ENCODE measurements around the gene MTIF3. TPM values are rescaled to one million over a fixed set of nuclear protein-coding genes. Genes with fewer than 3 reads are reported as not detected.

Gene MTIF3
- total and polyA plus RNA-seq, 4 donors, result 26.9 to 64.7 (median 46.6) TPM

- H3K4me1 ChIP-seq (ENCODE audit: control insufficient read depth in 5 of 5, insufficient read depth in 5 of 5, low read length in 5 of 5), result peaks cover 0 to 2% (median 0%) of the 10 kb centered on the region in 5 donors
- no peaks in the 10 kb centered on the region for H3K9me3 ChIP-seq (ENCODE audit: control insufficient read depth in 4 of 4, insufficient read depth in 3 of 4, low read length in 3 of 4)
- no peak for ATAC-seq (ENCODE audit: insufficient read depth, low FRiP score)
- H3K27ac ChIP-seq (ENCODE audit: low read depth in 1 of 2, low read length in 1 of 2), result no peak overlapping the region
- TF ChIP-seq CTCF (IDR thresholded peaks at IDR 0.05; ENCODE audit: control extremely low read depth, extremely low read depth), result no peak
- no peak overlapping the region for H3K9ac ChIP-seq (ENCODE audit: insufficient read depth in 1 of 2, low read length in 2 of 2)
- 80 to 84% methylated on average over 4 of the region's 4 CpGs for WGBS, 2 donors
- DNase-seq, result no peak
- no peaks in the 10 kb centered on the region for H3K36me3 ChIP-seq (ENCODE audit: control insufficient read depth in 4 of 4, insufficient read depth in 4 of 4, low read length in 4 of 4)
- H3K27me3 ChIP-seq (ENCODE audit: control insufficient read depth in 3 of 3, insufficient read depth in 3 of 3, low read length in 2 of 3), result no peaks in the 10 kb centered on the region
- no peak overlapping the region for H3K4me3 ChIP-seq
Observed at GRCh38 chr13:27496006-27496405, 45.6 kb upstream of the MTIF3 start.

GRCh38 chr13:27495551-27495950 is 45.2 kb upstream of the MTIF3 start:
- no peak overlapping the region for H3K4me3 ChIP-seq
- H3K36me3 ChIP-seq (ENCODE audit: control insufficient read depth in 4 of 4, insufficient read depth in 4 of 4, low read length in 4 of 4), result no peaks in the 10 kb centered on the region
- ATAC-seq (ENCODE audit: insufficient read depth, low FRiP score) (no peak), DNase-seq (no peak)
- 66 to 77% methylated on average over 3 of the region's 3 CpGs for WGBS, 2 donors
- H3K27me3 ChIP-seq (ENCODE audit: control insufficient read depth in 3 of 3, insufficient read depth in 3 of 3, low read length in 2 of 3), result no peaks in the 10 kb centered on the region
- TF ChIP-seq CTCF (IDR thresholded peaks at IDR 0.05; ENCODE audit: control extremely low read depth, extremely low read depth), result no peak
- H3K9ac ChIP-seq (ENCODE audit: insufficient read depth in 1 of 2, low read length in 2 of 2), result no peak overlapping the region
- H3K9me3 ChIP-seq (ENCODE audit: control insufficient read depth in 4 of 4, insufficient read depth in 3 of 4, low read length in 3 of 4), result no peaks in the 10 kb centered on the region
- no peak overlapping the region for H3K27ac ChIP-seq (ENCODE audit: low read depth in 1 of 2, low read length in 1 of 2)
- peaks cover 0 to 2% (median 0%) of the 10 kb centered on the region in 5 donors for H3K4me1 ChIP-seq (ENCODE audit: control insufficient read depth in 5 of 5, insufficient read depth in 5 of 5, low read length in 5 of 5)

- Histone ChIP-seq H3K9ac (ENCODE audit: insufficient read depth in 1 of 2, low read length in 2 of 2) (no peak overlapping the region), H3K27ac (ENCODE audit: low read depth in 1 of 2, low read length in 1 of 2) (no peak overlapping the region), H3K9me3 (ENCODE audit: control insufficient read depth in 4 of 4, insufficient read depth in 3 of 4, low read length in 3 of 4) (no peaks in the 10 kb centered on the region), H3K36me3 (ENCODE audit: control insufficient read depth in 4 of 4, insufficient read depth in 4 of 4, low read length in 4 of 4) (no peaks in the 10 kb centered on the region), H3K4me1 (ENCODE audit: control insufficient read depth in 5 of 5, insufficient read depth in 5 of 5, low read length in 5 of 5) (peaks cover 0 to 2% (median 0%) of the 10 kb centered on the region in 5 donors), H3K4me3 (no peak overlapping the region), H3K27me3 (ENCODE audit: control insufficient read depth in 3 of 3, insufficient read depth in 3 of 3, low read length in 2 of 3) (no peaks in the 10 kb centered on the region)
- TF ChIP-seq CTCF (IDR thresholded peaks at IDR 0.05; ENCODE audit: control extremely low read depth, extremely low read depth), result no peak
- DNase-seq, result no peak
- WGBS, 2 donors, result 70 to 78% methylated on average over 2 of the region's 2 CpGs
- ATAC-seq (ENCODE audit: insufficient read depth, low FRiP score), result no peak
Observed at GRCh38 chr13:27493981-27494380, 43.6 kb upstream of the MTIF3 start.

- H3K4me3 ChIP-seq, result no peak overlapping the region
- no peaks in the 10 kb centered on the region for H3K9me3 ChIP-seq (ENCODE audit: control insufficient read depth in 4 of 4, insufficient read depth in 3 of 4, low read length in 3 of 4)
- 81 to 93% methylated on average over 1 of the region's 1 CpG for WGBS, 2 donors
- no peak overlapping the region for H3K9ac ChIP-seq (ENCODE audit: insufficient read depth in 1 of 2, low read length in 2 of 2)
- no peaks in the 10 kb centered on the region for H3K4me1 ChIP-seq (ENCODE audit: control insufficient read depth in 5 of 5, insufficient read depth in 5 of 5, low read length in 5 of 5)
- ATAC-seq (ENCODE audit: insufficient read depth, low FRiP score) (no peak), DNase-seq (no peak)
- H3K27ac ChIP-seq (ENCODE audit: low read depth in 1 of 2, low read length in 1 of 2), result no peak overlapping the region
- H3K36me3 ChIP-seq (ENCODE audit: control insufficient read depth in 4 of 4, insufficient read depth in 4 of 4, low read length in 4 of 4), result no peaks in the 10 kb centered on the region
- TF ChIP-seq CTCF (IDR thresholded peaks at IDR 0.05; ENCODE audit: control extremely low read depth, extremely low read depth), result no peak
- no peaks in the 10 kb centered on the region for H3K27me3 ChIP-seq (ENCODE audit: control insufficient read depth in 3 of 3, insufficient read depth in 3 of 3, low read length in 2 of 3)
Observed at GRCh38 chr13:27489456-27489855, 39.1 kb upstream of the MTIF3 start.
